GM12878 (cell line): ENCODE data around the gene KLRF2. TPM values are rescaled to one million over a fixed set of nuclear protein-coding genes. Genes with fewer than 3 reads are reported as not detected.

Source experiments
- ATAC-seq: fragments of 200-7000 bp; cut with Tn5 transposase; 3 replicates; pipeline ENCODE4 v1.9.1; 2020; ENCODE audit warnings: mild to moderate bottlenecking, moderate library complexity
- BruUV-seq: library from RNA; stranded (reverse); fragments of 400-500 nt; replicated peaks from 2 replicates; lab custom pipeline; 2021; lab: Mats Ljungman, UMichigan
- CTCF ChIA-PET: fragments of 300-600 bp; sonication (Branson Sonifier 250); formaldehyde crosslinking; extraction: SDS; loops from one replicate; lab custom pipeline; 2021; ENCODE audit warnings: inconsistent platforms; lab: Yijun Ruan, JAX
- POLR2A ChIA-PET: fragments of 350-600 bp; formaldehyde crosslinking; extraction: SDS; loops from one replicate; lab custom pipeline; 2021; ENCODE audit warnings: inconsistent platforms; lab: Charles Lee
- RAD21 ChIA-PET: fragments of 300-600 bp; sonication (Branson Sonifier 250); formaldehyde crosslinking; loops from one replicate; lab custom pipeline; 2023; ENCODE audit warnings: antibody characterized with exemption; ENCODE audit not compliant: unreplicated experiment; lab: Charles Lee
- SMC1A ChIA-PET: fragments of 300-600 bp; sonication (Branson Sonifier 250); formaldehyde crosslinking; loops from one replicate; lab custom pipeline; 2023; ENCODE audit not compliant: unreplicated experiment, uncharacterized antibody; lab: Charles Lee
- DNase-seq: peaks from one replicate; pipeline ENCODE4 v3.0.0-alpha.2; 2011; ENCODE audit warnings: low read depth, low spot score
- FAIRE-seq: peaks from 3 replicates; lab custom pipeline; 2011; peaks lifted over from hg19 to GRCh38; lab: Jason Lieb, UNC
- H2AFZ ChIP-seq: 2 replicates; pipeline ENCODE4 v1.6.0; 2011; ENCODE audit warnings: low read depth, low read length, control low read depth; ENCODE audit not compliant: control insufficient read depth
- H3K27ac ChIP-seq: 2 replicates; pipeline ENCODE4 v1.5.1; 2011; ENCODE audit warnings: control low read depth; ENCODE audit not compliant: control insufficient read depth, insufficient read depth
- H3K27me3 ChIP-seq, 2 experiments: replicated peaks in 1 of 2; 2 replicates each; pipeline versions ENCODE4 v1.6.0 to v1.6.1; 2011; ENCODE audit warnings: low read length in 1 of 2; ENCODE audit not compliant: control insufficient read depth in 2 of 2, insufficient read depth in 2 of 2
- H3K36me3 ChIP-seq, 2 experiments: 2 replicates each; pipeline ENCODE4 v1.5.1; 2011; ENCODE audit warnings: low read length in 1 of 2; ENCODE audit not compliant: control insufficient read depth in 2 of 2, insufficient read depth in 2 of 2
- H3K4me1 ChIP-seq: 2 replicates; pipeline ENCODE4 v1.6.1; 2011; ENCODE audit warnings: mild to moderate bottlenecking, low read length, moderate library complexity, mixed read lengths; ENCODE audit not compliant: control insufficient read depth, insufficient read depth
- H3K4me2 ChIP-seq: 2 replicates; pipeline ENCODE4 v1.6.0; 2011; ENCODE audit warnings: control low read depth; ENCODE audit not compliant: control insufficient read depth, insufficient read depth
- H3K4me3 ChIP-seq: fragments of 200-600 bp; sonication (generic); 2 replicates; pipeline ENCODE4 v1.5.1; 2016
- H3K79me2 ChIP-seq: 2 replicates; pipeline ENCODE4 v1.6.0; 2011; ENCODE audit warnings: low read length; ENCODE audit not compliant: control insufficient read depth, insufficient read depth
- H3K9ac ChIP-seq: 2 replicates; pipeline ENCODE4 v1.8.0; 2011; ENCODE audit warnings: low read length, control low read depth, mixed read lengths; ENCODE audit not compliant: control insufficient read depth, insufficient read depth
- H3K9me3 ChIP-seq: replicated peaks from 3 replicates; pipeline ENCODE4 v1.5.1; 2011; ENCODE audit warnings: mild to moderate bottlenecking, low read length; ENCODE audit not compliant: control insufficient read depth, insufficient read depth
- H4K20me1 ChIP-seq: 2 replicates; pipeline ENCODE4 v1.6.0; 2011; ENCODE audit not compliant: control insufficient read depth, insufficient read depth
- ATF7 ChIP-seq: fragments of 450-650 bp; IDR thresholded peaks from 2 replicates; pipeline ENCODE4 v1.6.1; 2016; ENCODE audit warnings: low read depth, mild to moderate bottlenecking
- CEBPB ChIP-seq, 2 experiments: fragments of 150-350 bp in 1 of 2; IDR thresholded peaks; 2 replicates each; pipeline ENCODE4 v1.6.1; 2012 to 2014; ENCODE audit warnings: low read depth in 2 of 2, low read length in 2 of 2, borderline replicate concordance in 1 of 2, inconsistent platforms in 1 of 2
- CHD4 ChIP-seq: fragments of 200-600 bp; sonication (generic); IDR thresholded peaks from 2 replicates; pipeline ENCODE4 v1.6.1; 2016; ENCODE audit warnings: mild to moderate bottlenecking
- CREM ChIP-seq: IDR thresholded peaks from 2 replicates; pipeline ENCODE4 v1.6.1; 2014; ENCODE audit warnings: antibody characterized with exemption, low read depth
- FOXK2 ChIP-seq: fragments of 450-650 bp; IDR thresholded peaks from 2 replicates; pipeline ENCODE4 v1.6.1; 2017; ENCODE audit warnings: mild to moderate bottlenecking, moderate library complexity
- FOXM1 ChIP-seq: IDR thresholded peaks from 2 replicates; pipeline ENCODE4 v1.6.1; 2012; ENCODE audit warnings: low read depth, mild to moderate bottlenecking, inconsistent platforms, low read length, moderate library complexity
- IRF4 ChIP-seq: IDR thresholded peaks from 2 replicates; pipeline ENCODE4 v1.6.1; 2011; ENCODE audit warnings: low read depth, low read length
- JUNB ChIP-seq: IDR thresholded peaks from 2 replicates; pipeline ENCODE4 v1.6.1; 2016; ENCODE audit warnings: antibody characterized with exemption, mild to moderate bottlenecking
- KLF5 ChIP-seq: fragments of 450-650 bp; IDR thresholded peaks from 2 replicates; pipeline ENCODE4 v1.6.1; 2014; ENCODE audit warnings: mild to moderate bottlenecking; ENCODE audit not compliant: partially characterized antibody
- MTA2 ChIP-seq: fragments of 450-650 bp; IDR thresholded peaks from 2 replicates; pipeline ENCODE4 v1.6.1; 2016; ENCODE audit warnings: low read depth, mild to moderate bottlenecking, moderate library complexity
- NFXL1 ChIP-seq: fragments of 450-650 bp; IDR thresholded peaks from 2 replicates; pipeline ENCODE4 v1.6.1; 2017; ENCODE audit warnings: antibody characterized with exemption, mild to moderate bottlenecking, borderline replicate concordance
- POLR2AphosphoS2 ChIP-seq: IDR thresholded peaks from 2 replicates; pipeline ENCODE4 v1.6.1; 2011; ENCODE audit warnings: low read depth, mild to moderate bottlenecking, low read length, improper control_type of control experiment, moderate library complexity
- RFX5 ChIP-seq: IDR thresholded peaks from 2 replicates; pipeline ENCODE4 v1.6.1; 2011; ENCODE audit warnings: low read depth, low read length, improper control_type of control experiment
- SMARCA5 ChIP-seq: fragments of 450-650 bp; IDR thresholded peaks from 2 replicates; pipeline ENCODE4 v1.6.1; 2017; ENCODE audit warnings: mild to moderate bottlenecking
- SPI1 ChIP-seq: IDR thresholded peaks from 2 replicates; pipeline ENCODE4 v1.6.1; 2011; ENCODE audit warnings: low read depth, mild to moderate bottlenecking, low read length, moderate library complexity, borderline replicate concordance; ENCODE audit not compliant: insufficient read depth
- SREBF1 ChIP-seq: IDR thresholded peaks from 2 replicates; pipeline ENCODE4 v1.6.1; 2012; ENCODE audit warnings: mild to moderate bottlenecking, low read length
- ZNF24 ChIP-seq: fragments of 450-650 bp; IDR thresholded peaks from 2 replicates; pipeline ENCODE4 v1.6.1; 2017; ENCODE audit warnings: antibody characterized with exemption, mild to moderate bottlenecking
- WGBS: methylation state at CpG from one replicate; pipeline ENCODE4 v1.1.6; 2016; ENCODE audit warnings: low lambda C conversion rate; ENCODE audit not compliant: insufficient replicate concordance, insufficient coverage; ENCODE audit errors: missing lambda C conversion rate; 5-methylcytosine and 5-hydroxymethylcytosine counted together
- in situ Hi-C: fragments of 300-500 bp; cut with MboI; formaldehyde crosslinking; loops from 9 replicates; pipeline ENCODE4 v1.14.3; 2018; ENCODE audit warnings: mixed read lengths
- intact Hi-C: fragments of 100-400 bp; cut with micrococcal nuclease; formaldehyde crosslinking; loops from one replicate; pipeline ENCODE4 v1.14.2; 2022; ENCODE audit not compliant: unreplicated experiment
- polyA plus RNA-seq, 11 experiments: library from polyadenylated mRNA; depleted of rRNA in 4 of 11; unstranded in 6 of 11; stranded (reverse) in 5 of 11; fragments of >200 nt; fragmentation: Nextera tagmentation in 4 of 11; fragmentation: Illumina TruSeq in 1 of 11; extraction: Ambion mirVana in 4 of 11; extraction: Trizol in 1 of 11; gene quantifications; 1 replicate in 1 of 11; 2 replicates in 10 of 11; pipeline versions ENCODE4 v1.2.1 to v1.2.3, GENCODE V29; 2011 to 2016; ENCODE audit warnings: inconsistent platforms in 2 of 11, missing spikeins in 2 of 11, low read depth in 1 of 11
- total RNA-seq, 4 experiments: library from RNA; depleted of rRNA in 3 of 4; stranded (reverse); fragments of >200 nt in 3 of 4; fragmentation: Illumina TruSeq in 1 of 4; extraction: Trizol in 1 of 4; gene quantifications; 2 replicates each; pipeline versions ENCODE4 v1.2.1 to v1.2.3, GENCODE V29; 2013 to 2021
- TF ChIP-seq, protein P1 (sequence below): fragments of 450-650 bp; formaldehyde crosslinking; IDR thresholded peaks from 2 replicates; pipeline ENCODE4 v1.4.0; 2020; ENCODE audit warnings: mild to moderate bottlenecking, moderate library complexity
- TF ChIP-seq, protein P2 (sequence below): fragments of 450-650 bp; IDR thresholded peaks from 2 replicates; pipeline ENCODE4 v1.6.1; 2017; ENCODE audit warnings: mild to moderate bottlenecking

The KLRF2 gene
- total and polyA plus RNA-seq, 10 of the 15 experiments (the other 5 are each of a cell fraction or from before 2014, with no cell fraction given) = 0.15 to 2.1 (median 0.26) TPM; not detected in 6

DNA sequence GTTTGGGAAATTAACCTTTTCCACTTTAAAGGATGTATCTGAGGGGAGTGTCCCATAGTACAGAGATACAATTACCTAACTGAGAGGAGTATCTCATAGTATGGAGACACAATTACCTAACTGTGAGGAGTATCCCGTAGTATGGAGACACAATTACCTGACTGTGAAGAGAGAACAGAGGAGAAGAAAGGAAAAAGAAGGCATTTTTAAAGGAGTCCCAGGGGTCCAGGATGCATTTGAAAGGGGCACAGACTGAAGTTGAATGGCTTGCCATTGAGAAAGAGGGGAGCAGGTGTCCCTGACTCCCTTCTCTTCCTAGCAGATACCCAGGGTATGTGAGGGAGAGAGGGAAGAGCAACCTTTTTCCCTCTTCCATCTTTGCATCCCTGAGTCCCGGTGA is 17.9 kb downstream of the KLRF2 start (continued):
- TF ChIP-seq FOXM1 = no peak
- TF ChIP-seq, all 136 proteins: peak for 0

DNA sequence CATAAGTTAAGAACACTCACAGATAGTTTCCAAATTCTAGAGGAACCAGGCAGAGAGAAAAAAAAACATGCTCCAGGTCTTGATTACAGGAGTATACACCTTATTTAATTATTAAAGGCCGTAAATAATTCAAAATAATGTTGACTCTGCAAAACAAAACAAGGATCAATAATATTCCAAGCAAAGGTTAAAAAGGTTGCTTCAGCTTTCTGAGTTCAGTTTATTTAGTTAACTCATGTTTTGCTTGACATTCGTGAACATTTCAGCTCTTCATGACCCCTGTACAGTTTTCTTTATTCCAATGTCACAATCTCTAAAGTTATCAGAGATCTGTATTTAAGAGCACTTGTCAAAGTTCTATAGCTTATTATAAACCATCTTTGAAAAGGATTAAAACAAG is 19.6 kb downstream of the KLRF2 start:
- no peaks in the 10 kb centered on the region for H3K79me2 ChIP-seq
- intact Hi-C loops = loop anchor here (2.0 kb wide), 1 partner anchor 16 kb away; no protein-coding TSS in a partner anchor
- no peak overlapping the region for H3K4me3 ChIP-seq
- POLR2A ChIA-PET = no interaction called here
- H3K9ac ChIP-seq = no peak overlapping the region
- no peaks in the 10 kb centered on the region for H3K36me3 ChIP-seq
- WGBS = 24% methylated on average over 2 of the region's 2 CpGs
- H3K27ac ChIP-seq = no peak overlapping the region
- RAD21 ChIA-PET = no interaction called here
- no peaks in the 10 kb centered on the region for H4K20me1 ChIP-seq
- SMC1A ChIA-PET = interaction anchor here (1.5 to 1.7 kb wide), 2 partner anchors 14 to 21 kb away, joined by 3 to 5 read pairs; no protein-coding TSS in a partner anchor
- no peak for FAIRE-seq
- no peaks in the 10 kb centered on the region for H3K27me3 ChIP-seq
- DNase-seq = no peak
- no peak for ATAC-seq
- no TSS peak for BruUV-seq
- H3K9me3 ChIP-seq = peaks cover 1% of the 10 kb centered on the region
- no peaks in the 10 kb centered on the region for H3K4me1 ChIP-seq
- no peak overlapping the region for H3K4me2 ChIP-seq
- CTCF ChIA-PET = interaction anchor here (1.0 kb wide), 1 partner anchor 109 kb away, joined by 3 read pairs; no protein-coding TSS in a partner anchor
- in situ Hi-C loops = no loop called here
- no peak overlapping the region for H2AFZ ChIP-seq
- TF ChIP-seq FOXK2 (no peak), CHD4 (no peak), SMARCA5 (no peak), ATF7 (no peak), ZNF24 (no peak), MTA2 (no peak), CREM (no peak), KLF5 (no peak), RFX5 (no peak), CEBPB (IDR thresholded peaks at IDR 0.05; ENCODE audit: borderline replicate concordance in 1 of 2, low read depth in 2 of 2, low read length in 2 of 2) (no peak), SREBF1 (no peak), JUNB (no peak), NFXL1 (no peak), POLR2AphosphoS2 (no peak), IRF4 (no peak), SPI1 (no peak)
- TF ChIP-seq, protein P1, sequence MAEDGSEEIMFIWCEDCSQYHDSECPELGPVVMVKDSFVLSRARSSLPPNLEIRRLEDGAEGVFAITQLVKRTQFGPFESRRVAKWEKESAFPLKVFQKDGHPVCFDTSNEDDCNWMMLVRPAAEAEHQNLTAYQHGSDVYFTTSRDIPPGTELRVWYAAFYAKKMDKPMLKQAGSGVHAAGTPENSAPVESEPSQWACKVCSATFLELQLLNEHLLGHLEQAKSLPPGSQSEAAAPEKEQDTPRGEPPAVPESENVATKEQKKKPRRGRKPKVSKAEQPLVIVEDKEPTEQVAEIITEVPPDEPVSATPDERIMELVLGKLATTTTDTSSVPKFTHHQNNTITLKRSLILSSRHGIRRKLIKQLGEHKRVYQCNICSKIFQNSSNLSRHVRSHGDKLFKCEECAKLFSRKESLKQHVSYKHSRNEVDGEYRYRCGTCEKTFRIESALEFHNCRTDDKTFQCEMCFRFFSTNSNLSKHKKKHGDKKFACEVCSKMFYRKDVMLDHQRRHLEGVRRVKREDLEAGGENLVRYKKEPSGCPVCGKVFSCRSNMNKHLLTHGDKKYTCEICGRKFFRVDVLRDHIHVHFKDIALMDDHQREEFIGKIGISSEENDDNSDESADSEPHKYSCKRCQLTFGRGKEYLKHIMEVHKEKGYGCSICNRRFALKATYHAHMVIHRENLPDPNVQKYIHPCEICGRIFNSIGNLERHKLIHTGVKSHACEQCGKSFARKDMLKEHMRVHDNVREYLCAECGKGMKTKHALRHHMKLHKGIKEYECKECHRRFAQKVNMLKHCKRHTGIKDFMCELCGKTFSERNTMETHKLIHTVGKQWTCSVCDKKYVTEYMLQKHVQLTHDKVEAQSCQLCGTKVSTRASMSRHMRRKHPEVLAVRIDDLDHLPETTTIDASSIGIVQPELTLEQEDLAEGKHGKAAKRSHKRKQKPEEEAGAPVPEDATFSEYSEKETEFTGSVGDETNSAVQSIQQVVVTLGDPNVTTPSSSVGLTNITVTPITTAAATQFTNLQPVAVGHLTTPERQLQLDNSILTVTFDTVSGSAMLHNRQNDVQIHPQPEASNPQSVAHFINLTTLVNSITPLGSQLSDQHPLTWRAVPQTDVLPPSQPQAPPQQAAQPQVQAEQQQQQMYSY = no peak
- TF ChIP-seq, protein P2, sequence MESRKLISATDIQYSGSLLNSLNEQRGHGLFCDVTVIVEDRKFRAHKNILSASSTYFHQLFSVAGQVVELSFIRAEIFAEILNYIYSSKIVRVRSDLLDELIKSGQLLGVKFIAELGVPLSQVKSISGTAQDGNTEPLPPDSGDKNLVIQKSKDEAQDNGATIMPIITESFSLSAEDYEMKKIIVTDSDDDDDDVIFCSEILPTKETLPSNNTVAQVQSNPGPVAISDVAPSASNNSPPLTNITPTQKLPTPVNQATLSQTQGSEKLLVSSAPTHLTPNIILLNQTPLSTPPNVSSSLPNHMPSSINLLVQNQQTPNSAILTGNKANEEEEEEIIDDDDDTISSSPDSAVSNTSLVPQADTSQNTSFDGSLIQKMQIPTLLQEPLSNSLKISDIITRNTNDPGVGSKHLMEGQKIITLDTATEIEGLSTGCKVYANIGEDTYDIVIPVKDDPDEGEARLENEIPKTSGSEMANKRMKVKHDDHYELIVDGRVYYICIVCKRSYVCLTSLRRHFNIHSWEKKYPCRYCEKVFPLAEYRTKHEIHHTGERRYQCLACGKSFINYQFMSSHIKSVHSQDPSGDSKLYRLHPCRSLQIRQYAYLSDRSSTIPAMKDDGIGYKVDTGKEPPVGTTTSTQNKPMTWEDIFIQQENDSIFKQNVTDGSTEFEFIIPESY = no peak
